Islet precursor cell (in vitro differentiated cells): ENCODE data around the gene TNPO3.
"Not testable (repeated sequence)": the region's sequence is repeated elsewhere in the genome, so short reads cannot be mapped to it uniquely, and the experiment has no call there.

ENCODE experiments used
- DNase-seq: peaks from one replicate; pipeline ENCODE4 v3.0.0-alpha.2; 2018

The TNPO3 gene

GRCh38 chr7:129014501-129015101 lies 40.3 kb downstream of the TNPO3 start:
- DNase-seq, result no peak

GRCh38 chr7:129013048-129013724 lies 41.7 kb downstream of the TNPO3 start:
- no peak for DNase-seq

DNA sequence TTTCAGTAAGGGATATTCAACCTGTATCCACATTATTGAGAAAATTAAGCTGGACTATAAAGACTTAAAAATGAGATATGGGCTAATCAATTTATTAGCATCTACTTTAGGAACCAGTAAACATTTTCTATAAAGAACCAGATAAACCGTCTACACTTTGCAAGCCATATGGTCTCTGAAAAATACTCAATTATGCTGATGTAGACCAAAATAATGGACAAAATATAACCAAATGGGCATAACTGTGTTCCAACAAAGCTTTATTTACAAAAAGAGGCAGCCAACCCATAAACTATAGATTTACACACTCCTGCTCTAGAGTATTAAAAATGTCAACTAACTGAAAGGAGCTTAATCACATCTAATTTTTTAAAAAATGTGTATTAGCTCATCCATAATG lies 42.3 kb downstream of the TNPO3 start:
- DNase-seq, result no peak

GRCh38 chr7:129010075-129010474 lies 44.8 kb downstream of the TNPO3 start:
- DNase-seq, result no peak

DNA sequence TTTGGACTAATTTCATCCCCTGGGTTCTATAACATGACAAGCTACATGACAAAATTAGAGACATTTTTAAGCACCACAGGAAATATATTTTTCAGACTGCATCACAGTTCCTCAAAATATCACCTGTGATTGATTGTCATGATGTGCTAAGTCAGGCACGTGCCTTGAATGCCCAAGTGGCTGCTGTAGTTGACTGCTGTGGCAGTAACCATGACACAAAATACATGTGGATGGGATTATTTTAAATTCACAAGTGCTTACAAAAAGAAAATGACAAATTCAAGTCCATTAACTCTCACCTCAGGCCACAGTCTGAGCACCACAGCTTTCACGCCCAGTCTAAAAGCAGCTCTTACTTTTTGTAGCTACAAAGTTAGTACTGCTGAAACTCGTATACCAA lies 45.5 kb downstream of the TNPO3 start:
- no peak for DNase-seq

- DNase-seq, result no peak
Measured at GRCh38 chr7:129008645-129009414, 46.1 kb downstream of the TNPO3 start.

GRCh38 chr7:129007572-129007971 lies 47.3 kb downstream of the TNPO3 start:
- no peak for DNase-seq

DNA sequence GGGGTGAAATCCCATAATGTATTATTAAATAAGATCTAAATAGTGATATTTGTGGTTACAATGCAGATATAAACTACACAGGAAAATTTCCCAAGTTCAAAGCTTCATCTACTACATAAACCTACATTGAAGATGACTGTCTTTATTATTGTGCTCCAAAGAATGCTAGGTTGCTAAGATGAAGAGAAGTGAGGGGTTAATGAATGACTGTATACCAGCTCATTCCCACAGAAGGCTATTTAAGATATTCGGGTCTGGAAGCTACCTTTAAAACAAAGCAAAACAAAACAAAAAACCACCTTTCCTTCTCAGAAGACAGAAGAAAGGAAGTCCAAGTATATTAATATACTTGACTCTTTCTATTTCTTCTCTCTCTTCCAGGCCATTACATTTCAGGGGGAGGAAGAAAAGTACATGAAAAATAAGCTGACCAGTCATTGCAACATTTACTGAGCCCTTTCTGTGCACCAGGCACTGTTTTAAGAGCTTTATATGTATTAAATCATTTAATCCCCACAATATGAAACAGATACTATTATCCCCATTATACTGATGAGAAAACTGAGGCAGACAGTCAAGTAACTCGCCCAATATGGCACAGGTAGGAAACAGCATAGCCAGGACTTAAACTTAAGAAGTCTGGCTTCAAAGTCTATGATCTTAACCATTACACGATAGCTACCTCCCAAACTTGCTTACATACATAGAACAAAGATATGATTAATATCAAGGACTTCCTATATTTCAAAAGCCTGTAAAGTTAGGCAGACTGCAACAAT lies 48.1 kb downstream of the TNPO3 start:
- DNase-seq, result no peak

GRCh38 chr7:129005186-129005585 lies 49.7 kb downstream of the TNPO3 start:
- no peak for DNase-seq

DNA sequence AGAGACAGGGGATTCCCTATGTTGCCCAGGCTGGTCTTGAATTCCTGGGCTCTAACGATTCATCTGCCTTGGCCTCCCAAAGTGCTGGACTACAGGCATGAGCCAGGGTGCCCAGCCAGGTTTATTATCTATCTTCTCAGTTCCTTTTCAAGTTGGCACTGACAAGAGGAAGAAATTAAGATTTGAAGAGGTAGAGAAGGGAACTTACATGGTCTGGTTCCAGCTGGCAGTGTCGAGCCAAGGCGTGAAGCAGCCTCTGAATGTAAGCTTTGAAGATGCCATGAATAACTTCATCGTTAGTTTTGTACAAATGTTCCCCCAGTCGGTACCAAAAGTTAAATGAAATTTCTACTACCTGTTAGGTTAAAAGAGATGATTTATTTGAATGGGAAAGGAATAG lies 57.7 kb downstream of the TNPO3 start:
- DNase-seq, result no peak

DNA sequence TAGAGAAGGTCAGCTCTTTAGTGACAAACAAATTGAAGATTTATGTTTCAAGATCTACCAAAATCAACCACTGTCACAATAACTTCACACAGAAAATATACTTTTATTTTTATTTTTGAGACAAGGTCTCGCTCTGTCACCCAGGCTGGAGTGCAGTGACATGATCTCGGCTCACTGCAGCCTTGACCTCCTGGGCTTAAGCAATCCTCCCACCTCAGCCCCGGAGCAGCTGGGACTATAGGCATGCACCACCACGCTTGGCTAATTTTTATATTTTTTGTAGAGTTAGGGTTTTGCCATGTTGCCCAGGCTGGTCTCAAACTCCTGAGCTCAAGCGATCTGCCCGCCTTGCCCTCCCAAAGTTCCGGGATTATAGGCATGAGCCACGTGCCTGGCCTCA lies 60.4 kb downstream of the TNPO3 start:
- not testable (repeated sequence) for DNase-seq

DNA sequence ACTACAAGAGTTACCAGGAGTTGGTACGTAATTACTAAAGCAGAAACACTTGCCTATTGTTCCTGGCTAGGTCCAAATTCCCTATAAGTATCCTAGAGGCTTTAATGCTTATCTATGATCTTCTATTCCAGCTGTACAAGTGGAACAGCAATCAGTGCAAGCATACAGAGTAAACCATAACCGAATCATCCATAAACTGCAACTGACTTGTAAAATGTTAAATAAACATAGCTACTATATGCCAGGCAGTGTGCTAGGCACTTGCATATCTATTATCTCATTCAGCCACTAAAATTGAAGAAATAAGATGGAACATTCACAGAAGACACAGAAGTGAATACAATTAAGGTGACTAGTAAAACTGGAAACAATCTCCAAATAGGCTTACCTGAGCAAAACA lies 61.5 kb downstream of the TNPO3 start:
- DNase-seq, result no peak

GRCh38 chr7:128989961-128990360 lies 65.0 kb downstream of the TNPO3 start:
- no peak for DNase-seq

DNA sequence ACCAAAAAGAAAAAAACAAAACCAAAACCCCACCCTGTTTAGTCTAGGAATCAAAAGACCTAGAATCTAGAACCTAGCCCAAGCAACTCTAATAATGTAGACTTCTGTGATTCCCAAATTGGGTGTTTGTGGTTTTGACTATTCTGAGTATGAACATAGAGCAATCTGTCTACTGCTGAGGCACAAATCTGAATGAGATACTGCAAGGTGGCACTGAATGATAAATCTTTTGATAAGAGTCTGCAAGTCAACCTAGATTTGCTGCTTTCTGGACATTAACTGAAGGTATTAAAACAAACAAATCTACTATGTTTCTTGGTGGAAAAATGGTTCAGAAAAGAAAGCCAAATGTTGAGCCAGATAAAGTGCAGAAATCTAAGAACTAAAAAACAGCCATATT lies 66.5 kb downstream of the TNPO3 start:
- DNase-seq, result no peak

DNA sequence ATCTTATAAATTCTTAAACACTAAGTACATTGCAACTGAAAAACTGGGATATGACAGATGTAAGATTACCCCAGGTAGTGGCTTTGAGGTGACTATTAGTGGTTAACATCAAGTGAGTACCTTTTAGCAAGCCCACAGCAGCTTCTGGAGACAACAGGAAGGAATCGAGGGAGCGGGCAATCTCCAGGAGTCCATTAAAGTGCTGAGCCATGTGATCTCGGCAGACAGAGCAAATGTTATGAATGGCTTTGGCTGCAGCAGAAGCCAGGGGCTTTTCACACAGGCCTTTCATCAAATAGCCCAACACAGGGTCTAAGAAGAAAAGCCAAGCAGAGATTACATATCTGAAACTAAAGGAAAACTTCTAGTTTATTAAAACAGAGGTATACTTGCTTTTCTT lies 68.3 kb downstream of the TNPO3 start:
- no peak for DNase-seq

DNA sequence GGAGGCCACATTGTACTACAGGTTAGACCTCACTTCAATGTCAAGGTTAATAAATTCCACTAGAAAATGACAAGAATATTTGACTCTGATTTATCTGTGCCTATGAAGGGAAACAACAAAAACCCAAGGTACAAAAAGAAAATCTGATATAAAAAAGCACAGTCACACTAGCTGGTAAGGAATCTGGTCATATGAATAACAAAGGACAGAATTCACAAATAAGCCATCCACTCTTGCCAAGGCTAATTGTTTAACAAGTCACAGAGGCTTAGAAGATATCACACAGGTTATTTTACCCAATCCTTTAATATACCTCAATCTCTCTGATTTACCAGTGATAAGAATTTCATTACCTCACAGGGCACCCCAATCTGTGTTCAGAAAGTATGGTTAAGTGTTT lies 69.3 kb downstream of the TNPO3 start:
- no peak for DNase-seq

DNA sequence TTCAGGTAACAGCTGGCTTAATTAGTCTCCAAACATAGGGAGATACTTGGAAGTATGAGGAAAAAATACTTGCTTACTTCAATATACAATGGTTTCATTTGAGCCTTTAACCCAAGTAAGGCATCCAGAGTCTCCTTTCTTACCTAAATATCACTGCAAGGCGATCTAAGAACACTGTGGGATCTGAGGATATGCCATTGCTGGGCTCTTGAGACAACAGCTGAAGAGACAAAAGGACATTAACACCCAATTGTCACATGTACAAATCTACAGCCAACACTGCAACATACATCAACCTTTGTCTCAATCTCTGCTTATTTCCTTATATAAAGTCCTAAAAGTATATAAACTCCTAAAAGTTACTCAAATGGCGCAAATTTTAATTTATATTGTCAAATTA lies 72.8 kb downstream of the TNPO3 start:
- DNase-seq, result no peak

- no peak for DNase-seq
Measured at GRCh38 chr7:128974241-128974934, 80.5 kb downstream of the TNPO3 start.

DNA sequence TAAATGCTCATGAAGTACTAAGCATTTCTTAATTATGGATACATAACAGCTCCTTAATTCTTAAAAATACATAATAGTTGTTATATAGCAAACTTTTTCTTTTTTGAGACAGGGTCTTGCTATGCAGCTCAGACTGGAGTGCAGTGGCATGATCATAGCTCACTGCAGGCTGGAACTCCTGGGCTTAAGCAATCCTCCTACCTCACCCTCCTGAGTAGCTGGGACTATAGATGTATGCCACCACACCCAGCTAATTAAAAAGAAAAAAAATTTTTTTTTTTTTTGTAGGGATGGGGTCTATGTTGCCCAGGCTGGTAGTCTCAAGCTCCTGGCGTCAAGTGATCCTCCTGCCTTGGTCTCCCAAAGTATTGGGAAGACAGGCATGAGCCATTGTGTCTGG lies 86.3 kb downstream of the TNPO3 start:
- DNase-seq, result no peak

GRCh38 chr7:128963327-128963757 lies 91.6 kb downstream of the TNPO3 start:
- no peak for DNase-seq

GRCh38 chr7:128962899-128963298 lies 92.0 kb downstream of the TNPO3 start:
- DNase-seq, result no peak

- no peak for DNase-seq
Measured at GRCh38 chr7:128961030-128961659, 93.8 kb downstream of the TNPO3 start.
